Astrocyte (in vitro differentiated cells and primary cell): Measurements from ENCODE around the gene TMF1. TPM values are rescaled to one million over a fixed set of nuclear protein-coding genes. Genes with fewer than 3 reads are reported as not detected.

Experiments
- DNase-seq: peaks from one replicate; pipeline ENCODE4 v3.0.0-alpha.2; 2010; ENCODE audit warnings: low read depth
- FAIRE-seq: peaks from 2 replicates; lab custom pipeline; 2011; peaks lifted over from hg19 to GRCh38; lab: Jason Lieb, UNC
- H2AFZ ChIP-seq: 2 replicates; pipeline ENCODE4 v1.6.0; 2012; ENCODE audit warnings: low read depth, low read length, inconsistent platforms
- H3K27ac ChIP-seq: 2 replicates; pipeline ENCODE4 v1.5.1; 2011; ENCODE audit warnings: low read depth, low read length, inconsistent platforms
- H3K27me3 ChIP-seq: 2 replicates; pipeline ENCODE4 v1.6.0; 2011; ENCODE audit warnings: low read length, inconsistent platforms; ENCODE audit not compliant: insufficient read depth
- H3K36me3 ChIP-seq: 2 replicates; pipeline ENCODE4 v1.5.1; 2011; ENCODE audit warnings: low read length, inconsistent platforms; ENCODE audit not compliant: insufficient read depth
- H3K4me1 ChIP-seq: 2 replicates; pipeline ENCODE4 v1.5.1; 2011; ENCODE audit warnings: low read length, inconsistent platforms; ENCODE audit not compliant: insufficient read depth
- H3K4me2 ChIP-seq: 2 replicates; pipeline ENCODE4 v1.6.0; 2012; ENCODE audit warnings: low read length, inconsistent platforms
- H3K4me3 ChIP-seq: 2 replicates; pipeline ENCODE4 v1.5.1; 2011; ENCODE audit warnings: low read depth, mild to moderate bottlenecking, low read length, inconsistent platforms; ENCODE audit not compliant: insufficient read depth
- H3K79me2 ChIP-seq: 2 replicates; pipeline ENCODE4 v1.6.0; 2012; ENCODE audit warnings: mild to moderate bottlenecking, low read length, inconsistent platforms; ENCODE audit not compliant: insufficient read depth
- H3K9ac ChIP-seq: 2 replicates; pipeline ENCODE4 v1.6.0; 2012; ENCODE audit warnings: mild to moderate bottlenecking, low read length, inconsistent platforms
- H3K9me3 ChIP-seq: 2 replicates; pipeline ENCODE4 v1.5.1; 2012; ENCODE audit warnings: low read depth, mild to moderate bottlenecking, low read length, inconsistent platforms; ENCODE audit not compliant: insufficient read depth
- H4K20me1 ChIP-seq: 2 replicates; pipeline ENCODE4 v1.6.0; 2012; ENCODE audit warnings: low read length, inconsistent platforms; ENCODE audit not compliant: insufficient read depth
- H3K27ac Mint-ChIP-seq: one replicate; pipeline ENCODE4 v1.8.0; 2021; ENCODE audit warnings: mild to moderate bottlenecking, mixed read lengths; ENCODE audit not compliant: unreplicated experiment
- H3K27me3 Mint-ChIP-seq: one replicate; pipeline ENCODE4 v1.8.0; 2021; ENCODE audit warnings: low read depth, mixed read lengths; ENCODE audit not compliant: unreplicated experiment
- H3K36me3 Mint-ChIP-seq: one replicate; pipeline ENCODE4 v1.8.0; 2021; ENCODE audit warnings: low read depth, mixed read lengths; ENCODE audit not compliant: unreplicated experiment
- H3K4me1 Mint-ChIP-seq: one replicate; pipeline ENCODE4 v1.8.0; 2021; ENCODE audit warnings: low read depth, mixed read lengths; ENCODE audit not compliant: unreplicated experiment
- H3K4me3 Mint-ChIP-seq: one replicate; pipeline ENCODE4 v1.8.0; 2021; ENCODE audit warnings: mild to moderate bottlenecking, moderate library complexity, mixed read lengths; ENCODE audit not compliant: unreplicated experiment
- H3K9me3 Mint-ChIP-seq: one replicate; pipeline ENCODE4 v1.8.0; 2021; ENCODE audit warnings: mild to moderate bottlenecking, mixed read lengths; ENCODE audit not compliant: unreplicated experiment
- EZH2 ChIP-seq: IDR thresholded peaks from 2 replicates; pipeline ENCODE4 v1.6.1; 2012; ENCODE audit warnings: mild to moderate bottlenecking, low read length, inconsistent platforms; ENCODE audit not compliant: insufficient read depth
- total RNA-seq: library from RNA; stranded (reverse); gene quantifications from 2 replicates; pipeline ENCODE4 v1.2.1, GENCODE V29; 2021
- TF ChIP-seq, protein P1 (sequence below): IDR thresholded peaks from 2 replicates; pipeline ENCODE4 v1.5.1; 2011; ENCODE audit warnings: low read depth, mild to moderate bottlenecking, inconsistent platforms, low read length, moderate library complexity; ENCODE audit not compliant: insufficient read depth

The TMF1 gene
- total RNA-seq, 1 donor from 2014 or later = 46.8 TPM

DNA sequence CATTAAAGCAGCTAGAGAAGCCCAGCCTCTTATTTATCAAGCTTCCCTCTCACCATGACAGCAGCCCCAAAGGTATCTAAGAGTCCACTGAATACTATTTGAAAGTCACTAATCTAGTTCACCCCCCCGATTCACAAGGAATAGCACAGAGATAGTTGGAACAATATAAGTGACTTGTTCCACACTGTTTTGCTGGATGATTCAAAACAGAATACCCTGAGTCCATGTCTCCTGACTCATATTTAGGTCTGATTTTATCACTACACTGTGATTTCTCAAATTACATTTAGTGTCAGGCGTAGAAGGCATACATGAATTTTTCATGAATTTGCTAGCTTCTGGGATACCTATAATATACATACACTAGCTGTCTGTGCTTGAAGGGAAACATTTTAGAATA lies 20.0 kb downstream of the TMF1 start:
- peaks cover 19% of the 10 kb centered on the region for H3K79me2 ChIP-seq
- FAIRE-seq (peak; percentile 13), DNase-seq (peak; percentile 44)
- peak overlapping the region; percentile 38 for H3K9ac ChIP-seq
- peaks cover 20% of the 10 kb centered on the region for H3K36me3 Mint-ChIP-seq
- no peak overlapping the region for H3K4me3 Mint-ChIP-seq
- H3K4me2 ChIP-seq = no peak overlapping the region
- peaks cover 11% of the 10 kb centered on the region for H3K4me1 Mint-ChIP-seq
- no peaks in the 10 kb centered on the region for H3K27me3 ChIP-seq
- H4K20me1 ChIP-seq = peaks cover 17% of the 10 kb centered on the region
- no peak overlapping the region for H2AFZ ChIP-seq
- H3K4me1 ChIP-seq = peaks cover 8% of the 10 kb centered on the region
- H3K27ac ChIP-seq = peak overlapping the region; percentile 29
- TF ChIP-seq EZH2 = no peak
- TF ChIP-seq, protein P1, sequence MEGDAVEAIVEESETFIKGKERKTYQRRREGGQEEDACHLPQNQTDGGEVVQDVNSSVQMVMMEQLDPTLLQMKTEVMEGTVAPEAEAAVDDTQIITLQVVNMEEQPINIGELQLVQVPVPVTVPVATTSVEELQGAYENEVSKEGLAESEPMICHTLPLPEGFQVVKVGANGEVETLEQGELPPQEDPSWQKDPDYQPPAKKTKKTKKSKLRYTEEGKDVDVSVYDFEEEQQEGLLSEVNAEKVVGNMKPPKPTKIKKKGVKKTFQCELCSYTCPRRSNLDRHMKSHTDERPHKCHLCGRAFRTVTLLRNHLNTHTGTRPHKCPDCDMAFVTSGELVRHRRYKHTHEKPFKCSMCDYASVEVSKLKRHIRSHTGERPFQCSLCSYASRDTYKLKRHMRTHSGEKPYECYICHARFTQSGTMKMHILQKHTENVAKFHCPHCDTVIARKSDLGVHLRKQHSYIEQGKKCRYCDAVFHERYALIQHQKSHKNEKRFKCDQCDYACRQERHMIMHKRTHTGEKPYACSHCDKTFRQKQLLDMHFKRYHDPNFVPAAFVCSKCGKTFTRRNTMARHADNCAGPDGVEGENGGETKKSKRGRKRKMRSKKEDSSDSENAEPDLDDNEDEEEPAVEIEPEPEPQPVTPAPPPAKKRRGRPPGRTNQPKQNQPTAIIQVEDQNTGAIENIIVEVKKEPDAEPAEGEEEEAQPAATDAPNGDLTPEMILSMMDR = no peak
- H3K9me3 ChIP-seq = no peaks in the 10 kb centered on the region
- H3K9me3 Mint-ChIP-seq = no peaks in the 10 kb centered on the region
- H3K36me3 ChIP-seq = peaks cover 49% of the 10 kb centered on the region
- H3K27me3 Mint-ChIP-seq = no peaks in the 10 kb centered on the region
- H3K27ac Mint-ChIP-seq = peak overlapping the region; percentile 42
- H3K4me3 ChIP-seq = no peak overlapping the region

DNA sequence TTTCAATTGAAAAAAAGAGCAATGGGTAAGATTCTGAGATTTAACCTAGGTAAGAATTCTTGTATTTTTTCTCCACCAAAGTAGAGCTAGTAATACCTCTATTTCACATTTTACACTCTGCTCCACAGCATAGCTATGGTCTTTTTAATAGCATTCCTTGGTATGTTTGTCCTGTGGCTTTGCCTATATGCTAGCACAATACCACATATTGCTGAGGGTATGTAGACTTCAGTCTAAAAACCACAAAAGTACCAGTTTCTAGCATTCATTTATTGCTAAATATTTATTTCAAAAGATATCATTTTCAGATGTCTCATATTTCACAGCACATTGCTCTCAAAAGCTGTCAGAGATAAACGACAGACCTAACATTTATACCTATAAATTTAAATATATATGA lies 20.5 kb downstream of the TMF1 start:
- peaks cover 8% of the 10 kb centered on the region for H3K4me1 ChIP-seq
- peaks cover 50% of the 10 kb centered on the region for H3K36me3 ChIP-seq
- no peak overlapping the region for H3K27ac ChIP-seq
- H4K20me1 ChIP-seq = peaks cover 16% of the 10 kb centered on the region
- no peak for TF ChIP-seq EZH2
- TF ChIP-seq, protein P1 = no peak
- Mint-ChIP-seq H3K27me3 (no peaks in the 10 kb centered on the region), H3K4me1 (peaks cover 11% of the 10 kb centered on the region), H3K9me3 (no peaks in the 10 kb centered on the region), H3K36me3 (peaks cover 20% of the 10 kb centered on the region), H3K4me3 (no peak overlapping the region), H3K27ac (no peak overlapping the region)
- no peak overlapping the region for H3K4me2 ChIP-seq
- FAIRE-seq = no peak
- H3K9me3 ChIP-seq = no peaks in the 10 kb centered on the region
- no peak overlapping the region for H2AFZ ChIP-seq
- no peak overlapping the region for H3K4me3 ChIP-seq
- DNase-seq = no peak
- no peaks in the 10 kb centered on the region for H3K27me3 ChIP-seq
- peaks cover 18% of the 10 kb centered on the region for H3K79me2 ChIP-seq
- no peak overlapping the region for H3K9ac ChIP-seq

DNA sequence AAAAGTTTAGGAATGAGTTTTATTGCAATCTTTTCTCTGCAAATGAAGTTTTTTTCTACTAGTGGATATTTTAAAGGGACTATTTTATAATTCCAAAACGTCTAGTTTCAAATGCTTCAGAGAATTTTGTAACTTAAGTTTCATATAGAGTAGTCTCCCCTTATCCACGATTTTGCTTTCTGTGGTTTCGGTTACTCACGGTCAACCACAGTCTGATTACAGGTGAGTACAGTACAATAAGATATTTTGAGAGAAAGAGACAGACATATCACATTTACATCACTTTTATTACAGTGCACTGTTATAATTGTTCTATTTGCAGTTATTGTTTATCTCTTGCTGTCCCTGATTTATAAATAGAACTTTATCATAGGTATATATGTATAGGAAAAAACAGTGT lies 31.3 kb downstream of the TMF1 start:
- DNase-seq (no peak), FAIRE-seq (no peak)
- Histone ChIP-seq H3K9me3 (no peaks in the 10 kb centered on the region), H4K20me1 (peaks cover 3% of the 10 kb centered on the region), H2AFZ (no peak overlapping the region), H3K79me2 (no peaks in the 10 kb centered on the region), H3K9ac (no peak overlapping the region), H3K4me3 (no peak overlapping the region), H3K36me3 (peaks cover 38% of the 10 kb centered on the region), H3K4me2 (no peak overlapping the region), H3K4me1 (no peaks in the 10 kb centered on the region), H3K27me3 (no peaks in the 10 kb centered on the region), H3K27ac (no peak overlapping the region)
- peaks cover 10% of the 10 kb centered on the region for H3K36me3 Mint-ChIP-seq
- no peaks in the 10 kb centered on the region for H3K27me3 Mint-ChIP-seq
- no peaks in the 10 kb centered on the region for H3K9me3 Mint-ChIP-seq
- H3K4me3 Mint-ChIP-seq = no peak overlapping the region
- TF ChIP-seq EZH2 = no peak
- TF ChIP-seq, protein P1 = no peak
- no peak overlapping the region for H3K27ac Mint-ChIP-seq
- no peaks in the 10 kb centered on the region for H3K4me1 Mint-ChIP-seq
